Measurements from ENCODE around the gene OR1B1. TPM values are rescaled to one million over a fixed set of nuclear protein-coding genes. Genes with fewer than 3 reads are reported as not detected.
"Not testable (repeated sequence)": the region's sequence is repeated elsewhere in the genome, so short reads cannot be mapped to it uniquely, and the experiment has no call there.

The OR1B1 gene
- polyA plus RNA-seq, 1 of the 3 experiments (the other 2 are of a cell fraction), result not detected

- Histone ChIP-seq H3K9ac (no peak overlapping the region), H3K36me3 (replicated peaks in 1 of 2; ENCODE audit: control insufficient read depth in 1 of 2, insufficient read depth in 2 of 2, low read length in 1 of 2) (no peaks in the 10 kb centered on the region), H3K27me3 (ENCODE audit: insufficient read depth) (no peaks in the 10 kb centered on the region; the same call in 1 of the 2 replicates), H2AFZ (ENCODE audit: low read depth) (no peak overlapping the region), H3K4me1 (ENCODE audit: control insufficient read depth in 1 of 2, insufficient read depth in 2 of 2, low read depth in 1 of 2, low read length in 1 of 2) (no peaks in the 10 kb centered on the region), H3K4me3 (ENCODE audit: low read depth in 2 of 2, low read length in 1 of 2) (no peak overlapping the region), H3K79me2 (ENCODE audit: insufficient read depth) (no peaks in the 10 kb centered on the region), H3K4me2 (no peak overlapping the region), H3F3A (replicated peaks; ENCODE audit: insufficient read depth) (no peaks in the 10 kb centered on the region), H3K27ac (ENCODE audit: low read depth in 2 of 2, low read length in 1 of 2) (no peak overlapping the region), H4K20me1 (ENCODE audit: insufficient read depth) (no peaks in the 10 kb centered on the region), H3K9me3 (no peaks in the 10 kb centered on the region), H3K9me2 (no peaks in the 10 kb centered on the region)
- TF ChIP-seq RXRA (IDR thresholded peaks at IDR 0.05; ENCODE audit: borderline replicate concordance, low read depth), result no peak
- no peak for TF ChIP-seq YY1 (IDR thresholded peaks at IDR 0.05; ENCODE audit: low read depth)
- no peak for TF ChIP-seq ELF1 (IDR thresholded peaks at IDR 0.05)
- no peak for TF ChIP-seq ZBTB33 (IDR thresholded peaks at IDR 0.05; ENCODE audit: borderline replicate concordance, low read depth)
- no peak for TF ChIP-seq CHD2 (IDR thresholded peaks at IDR 0.05; ENCODE audit: low read length, partially characterized antibody)
- TF ChIP-seq NFIC (IDR thresholded peaks at IDR 0.05; ENCODE audit: borderline replicate concordance), result no peak
- no peak for TF ChIP-seq FOXJ3 (CRISPR knock-in tag; IDR thresholded peaks at IDR 0.05)
- TF ChIP-seq SIN3A (IDR thresholded peaks at IDR 0.05; ENCODE audit: borderline replicate concordance, low read depth, low read length), result no peak
- no peak for DNase-seq
- ChIA-PET POLR2A (no interaction called here), CTCF (no interaction called here)
- 6% methylated on average over 1 of the region's 1 CpG for WGBS (ENCODE audit: low lambda C conversion rate)
These were observed 51.7 kb downstream of the OR1B1 start for GRCh38 chr9:122605691-122606090.

DNA sequence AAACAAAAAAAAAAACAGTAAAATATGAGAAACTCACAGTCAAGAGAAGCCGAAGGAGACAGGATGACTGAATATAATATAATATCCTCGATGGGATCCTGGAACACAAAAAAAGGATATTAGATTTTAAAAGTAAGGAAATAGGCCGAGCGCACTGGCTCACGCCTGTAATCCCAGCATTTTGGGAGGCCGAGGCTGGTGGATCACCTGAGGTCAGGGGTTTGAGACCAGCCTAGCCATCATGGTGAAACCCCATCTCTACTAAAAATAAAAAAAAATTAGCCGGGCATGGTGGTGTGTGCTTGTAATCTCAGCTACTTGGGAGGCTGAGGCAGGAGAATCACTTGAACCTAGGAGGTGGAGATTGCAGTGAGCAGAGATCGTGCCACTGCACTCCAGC is 74.1 kb downstream of the OR1B1 start, which contains the start of gene OR1L8:
Gene OR1L8, minus strand, starts transcription at position 101 of the 400 bp plus-strand sequence. CDS start 14,907 bp downstream, outside the sequence.
- H3K9me2 ChIP-seq; H3K4me1 ChIP-seq (ENCODE audit: control insufficient read depth in 1 of 2, insufficient read depth in 2 of 2, low read depth in 1 of 2, low read length in 1 of 2); H3K4me3 ChIP-seq (ENCODE audit: low read depth in 2 of 2, low read length in 1 of 2); H2AFZ ChIP-seq (ENCODE audit: low read depth); H3K36me3 ChIP-seq (replicated peaks in 1 of 2; ENCODE audit: control insufficient read depth in 1 of 2, insufficient read depth in 2 of 2, low read length in 1 of 2); DNase-seq; H3K27ac ChIP-seq (ENCODE audit: low read depth in 2 of 2, low read length in 1 of 2); H3K4me2 ChIP-seq; POLR2A ChIA-PET; H3K27me3 ChIP-seq (ENCODE audit: insufficient read depth); H3K9ac ChIP-seq; CTCF ChIA-PET; H3K79me2 ChIP-seq (ENCODE audit: insufficient read depth); H3K9me3 ChIP-seq; H3F3A ChIP-seq (replicated peaks; ENCODE audit: insufficient read depth); H4K20me1 ChIP-seq (ENCODE audit: insufficient read depth): not testable (repeated sequence)
- WGBS (ENCODE audit: low lambda C conversion rate), result 40% methylated on average over 8 of the region's 8 CpGs

- Histone ChIP-seq H3K4me2 (no peak overlapping the region), H3K9ac (no peak overlapping the region), H4K20me1 (ENCODE audit: insufficient read depth) (no peaks in the 10 kb centered on the region), H3K4me1 (ENCODE audit: control insufficient read depth in 1 of 2, insufficient read depth in 2 of 2, low read depth in 1 of 2, low read length in 1 of 2) (no peaks in the 10 kb centered on the region), H3K27me3 (ENCODE audit: insufficient read depth) (no peaks in the 10 kb centered on the region), H3K9me3 (no peaks in the 10 kb centered on the region), H2AFZ (ENCODE audit: low read depth) (no peak overlapping the region), H3K79me2 (ENCODE audit: insufficient read depth) (no peaks in the 10 kb centered on the region), H3F3A (replicated peaks; ENCODE audit: insufficient read depth) (peaks cover 9% of the 10 kb centered on the region), H3K9me2 (no peaks in the 10 kb centered on the region), H3K36me3 (replicated peaks in 1 of 2; ENCODE audit: control insufficient read depth in 1 of 2, insufficient read depth in 2 of 2, low read length in 1 of 2) (no peaks in the 10 kb centered on the region), H3K4me3 (ENCODE audit: low read depth in 2 of 2, low read length in 1 of 2) (no peak overlapping the region), H3K27ac (ENCODE audit: low read depth in 2 of 2, low read length in 1 of 2) (no peak overlapping the region)
- CTCF ChIA-PET, result no interaction called here
- peak; percentile 89; the same call in 1 of the 2 replicates for TF ChIP-seq FOSL2 (IDR thresholded peaks at IDR 0.05; ENCODE audit: borderline replicate concordance, low read depth)
- peak; percentile 80 for TF ChIP-seq NFIC (IDR thresholded peaks at IDR 0.05; ENCODE audit: borderline replicate concordance)
- no peak for TF ChIP-seq EZH2phosphoT487 (IDR thresholded peaks at IDR 0.05; ENCODE audit: borderline replicate concordance, low read depth)
- TF ChIP-seq, protein P1, sequence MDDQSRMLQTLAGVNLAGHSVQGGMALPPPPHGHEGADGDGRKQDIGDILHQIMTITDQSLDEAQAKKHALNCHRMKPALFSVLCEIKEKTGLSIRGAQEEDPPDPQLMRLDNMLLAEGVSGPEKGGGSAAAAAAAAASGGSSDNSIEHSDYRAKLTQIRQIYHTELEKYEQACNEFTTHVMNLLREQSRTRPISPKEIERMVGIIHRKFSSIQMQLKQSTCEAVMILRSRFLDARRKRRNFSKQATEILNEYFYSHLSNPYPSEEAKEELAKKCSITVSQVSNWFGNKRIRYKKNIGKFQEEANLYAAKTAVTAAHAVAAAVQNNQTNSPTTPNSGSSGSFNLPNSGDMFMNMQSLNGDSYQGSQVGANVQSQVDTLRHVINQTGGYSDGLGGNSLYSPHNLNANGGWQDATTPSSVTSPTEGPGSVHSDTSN (IDR thresholded peaks at IDR 0.05), result peak; percentile 11; the same call in 1 of the 2 replicates
- peak; percentile 73 for TF ChIP-seq TCF12 (IDR thresholded peaks at IDR 0.05)
- 0 out of 2 replicates have a peak, but pooled peaks have one; percentile 48 for TF ChIP-seq TEAD4 (IDR thresholded peaks at IDR 0.05; ENCODE audit: borderline replicate concordance, insufficient read depth)
- no peak for TF ChIP-seq TAF1 (IDR thresholded peaks at IDR 0.05; ENCODE audit: borderline replicate concordance, low read depth, low read length)
- no peak for TF ChIP-seq SIN3A (IDR thresholded peaks at IDR 0.05; ENCODE audit: borderline replicate concordance, low read depth, low read length)
- peak; percentile 81 for TF ChIP-seq JUND (IDR thresholded peaks at IDR 0.05)
- 24% methylated on average over 3 of the region's 3 CpGs for WGBS (ENCODE audit: low lambda C conversion rate)
- no peak for DNase-seq
- POLR2A ChIA-PET, result no interaction called here
These were observed 77.1 kb downstream of the OR1B1 start for GRCh38 chr9:122580360-122580759.

Data from SK-N-SH (cell line).